GM19455 (cell line): Measurements from ENCODE around the gene CAPN7.

Experiments used
- ATAC-seq: cut with Tn5 transposase; IDR thresholded peaks from one replicate; pipeline ENCODE4 v1.9.1; 2021; ENCODE audit not compliant: unreplicated experiment

Gene CAPN7

GRCh38 chr3:15272426-15273196, 66.6 kb downstream of the CAPN7 start:
- no peak for ATAC-seq

GRCh38 chr3:15273227-15273626, 67.2 kb downstream of the CAPN7 start:
- no peak for ATAC-seq

GRCh38 chr3:15276028-15276724, 70.1 kb downstream of the CAPN7 start:
- ATAC-seq, result no peak

- no peak for ATAC-seq
Measured at GRCh38 chr3:15277861-15278500, 71.9 kb downstream of the CAPN7 start.

GRCh38 chr3:15279205-15279604, 73.2 kb downstream of the CAPN7 start:
- no peak for ATAC-seq

- no peak for ATAC-seq
Measured at GRCh38 chr3:15279671-15280402, 73.8 kb downstream of the CAPN7 start.

GRCh38 chr3:15280853-15281532, 74.9 kb downstream of the CAPN7 start:
- ATAC-seq, result no peak

- ATAC-seq, result no peak
Measured at GRCh38 chr3:15281817-15282216, 75.8 kb downstream of the CAPN7 start.

- no peak for ATAC-seq
Measured at GRCh38 chr3:15283702-15284101, 77.7 kb downstream of the CAPN7 start.

GRCh38 chr3:15284121-15284889, 78.3 kb downstream of the CAPN7 start:
- no peak for ATAC-seq

GRCh38 chr3:15286022-15286421, 80.0 kb downstream of the CAPN7 start:
- ATAC-seq, result no peak

GRCh38 chr3:15287565-15288330, 81.7 kb downstream of the CAPN7 start:
- ATAC-seq, result no peak

- no peak for ATAC-seq
Measured at GRCh38 chr3:15288331-15289035, 82.4 kb downstream of the CAPN7 start.

- ATAC-seq, result no peak
Measured at GRCh38 chr3:15289661-15290060, 83.6 kb downstream of the CAPN7 start.

GRCh38 chr3:15290736-15291135, 84.7 kb downstream of the CAPN7 start:
- no peak for ATAC-seq

GRCh38 chr3:15291589-15292541, 85.8 kb downstream of the CAPN7 start:
- peak; percentile 88 for ATAC-seq

- no peak for ATAC-seq
Measured at GRCh38 chr3:15292765-15293522, 86.9 kb downstream of the CAPN7 start.
